ENCODE measurements around the gene MED12L. TPM values are rescaled to one million over a fixed set of nuclear protein-coding genes. Genes with fewer than 3 reads are reported as not detected.

MED12L gene
- total and polyA plus RNA-seq, 9 of the 15 experiments (the other 6 are each of a cell fraction or from before 2014, with no cell fraction given): not detected

GRCh38 chr3:151276687-151277042, 191.2 kb downstream of the MED12L start (continued):
- no peak for TF ChIP-seq PCBP2 (IDR thresholded peaks at IDR 0.05; ENCODE audit: low read depth, low read length, poor library complexity, severe bottlenecking)
- TF ChIP-seq RAD21 (CRISPR knock-in tag; conservative IDR thresholded peaks at IDR 0.05 in 1 of 2, IDR thresholded peaks at IDR 0.05 in 1 of 2): no peak
- TF ChIP-seq CEBPB (tag; IDR thresholded peaks at IDR 0.05): no peak
- TF ChIP-seq ZNF592 (IDR thresholded peaks at IDR 0.05): no peak
- no peak for TF ChIP-seq ZBTB8A (IDR thresholded peaks at IDR 0.05; ENCODE audit: partially characterized antibody)
- no peak for TF ChIP-seq MGA (IDR thresholded peaks at IDR 0.05)
- TF ChIP-seq ESRRA (IDR thresholded peaks at IDR 0.05; ENCODE audit: borderline replicate concordance, low read depth): no peak
- TF ChIP-seq RBBP5 (IDR thresholded peaks at IDR 0.05; ENCODE audit: borderline replicate concordance, insufficient read depth, low read length, poor library complexity, severe bottlenecking): no peak
- TF ChIP-seq THAP12 (CRISPR knock-in tag; IDR thresholded peaks at IDR 0.05): no peak

All from K562 (cell line).